ENCODE results near the gene APOA4. TPM values are rescaled to one million over a fixed set of nuclear protein-coding genes. Genes with fewer than 3 reads are reported as not detected.

APOA4 gene
- total and polyA plus RNA-seq, 2 of the 13 experiments (the other 11 are each of a cell fraction or from before 2014, with no cell fraction given) = 3.8 to 7.2 TPM

DNA sequence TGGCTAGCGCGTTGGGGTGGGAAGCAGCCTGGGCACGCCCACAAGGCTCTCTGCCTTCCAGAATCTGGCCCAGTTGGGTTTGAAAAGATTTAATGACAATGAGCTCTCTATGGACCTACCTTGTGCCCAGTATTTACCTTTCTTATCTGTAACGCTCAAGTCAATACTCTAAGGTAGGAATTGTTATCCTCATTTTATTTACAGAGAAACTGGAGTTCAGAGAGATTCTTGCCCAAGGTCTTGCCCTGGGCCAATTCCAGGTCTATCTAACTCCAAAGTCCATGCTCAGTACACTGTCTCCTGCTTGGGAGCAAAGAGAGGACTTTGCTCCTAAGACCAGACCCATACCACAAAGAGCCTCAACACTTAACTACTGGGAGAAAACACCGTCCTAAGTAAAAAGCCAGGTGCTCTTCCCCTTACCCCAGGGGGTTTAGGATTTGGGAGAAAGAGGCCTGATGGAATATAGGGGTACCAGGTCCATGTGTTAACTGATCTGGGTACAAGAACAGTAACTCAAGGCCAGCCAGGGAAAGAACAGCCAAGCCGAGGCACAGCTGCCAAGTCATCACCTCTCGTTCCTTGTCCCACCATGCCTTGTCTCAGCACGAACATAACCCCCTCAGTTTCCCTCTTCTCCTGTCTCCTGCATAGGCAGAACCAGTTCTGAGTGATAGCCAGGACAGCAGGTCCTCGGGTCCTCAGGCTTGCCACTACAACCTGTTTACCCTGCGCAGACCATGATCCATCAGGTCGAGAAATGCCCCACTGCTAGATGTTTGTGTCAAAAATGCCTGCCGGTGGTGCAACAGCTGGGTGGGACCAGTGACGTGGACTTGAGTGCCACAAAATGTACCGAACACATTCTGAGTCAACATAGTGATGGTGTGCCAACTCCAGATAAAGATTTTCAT is 14.6 kb downstream of the APOA4 start (continued):
- TF ChIP-seq, protein P1, sequence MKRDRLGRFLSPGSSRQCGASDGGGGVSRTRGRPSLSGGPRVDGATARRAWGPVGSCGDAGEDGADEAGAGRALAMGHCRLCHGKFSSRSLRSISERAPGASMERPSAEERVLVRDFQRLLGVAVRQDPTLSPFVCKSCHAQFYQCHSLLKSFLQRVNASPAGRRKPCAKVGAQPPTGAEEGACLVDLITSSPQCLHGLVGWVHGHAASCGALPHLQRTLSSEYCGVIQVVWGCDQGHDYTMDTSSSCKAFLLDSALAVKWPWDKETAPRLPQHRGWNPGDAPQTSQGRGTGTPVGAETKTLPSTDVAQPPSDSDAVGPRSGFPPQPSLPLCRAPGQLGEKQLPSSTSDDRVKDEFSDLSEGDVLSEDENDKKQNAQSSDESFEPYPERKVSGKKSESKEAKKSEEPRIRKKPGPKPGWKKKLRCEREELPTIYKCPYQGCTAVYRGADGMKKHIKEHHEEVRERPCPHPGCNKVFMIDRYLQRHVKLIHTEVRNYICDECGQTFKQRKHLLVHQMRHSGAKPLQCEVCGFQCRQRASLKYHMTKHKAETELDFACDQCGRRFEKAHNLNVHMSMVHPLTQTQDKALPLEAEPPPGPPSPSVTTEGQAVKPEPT (CRISPR knock-in tag; IDR thresholded peaks at IDR 0.05; ENCODE audit: low read depth) = no peak
- TF ChIP-seq ZNF704 (CRISPR knock-in tag; IDR thresholded peaks at IDR 0.05; ENCODE audit: borderline replicate concordance) = no peak
- TF ChIP-seq RARG (CRISPR knock-in tag; IDR thresholded peaks at IDR 0.05; ENCODE audit: low read depth) = no peak
- no peak for TF ChIP-seq FOXC1 (CRISPR knock-in tag; IDR thresholded peaks at IDR 0.05; ENCODE audit: borderline replicate concordance)
- peak; percentile 79 for TF ChIP-seq ARNTL (CRISPR knock-in tag; IDR thresholded peaks at IDR 0.05)
- peak; percentile 70; the same call in 1 of the 2 replicates for TF ChIP-seq ZNF280D (CRISPR knock-in tag; IDR thresholded peaks at IDR 0.05)
- TF ChIP-seq ZNF33B (CRISPR knock-in tag; IDR thresholded peaks at IDR 0.05) = no peak
- peak; percentile 31; the same call in 1 of the 2 replicates for TF ChIP-seq ZFP36L1 (CRISPR knock-in tag; IDR thresholded peaks at IDR 0.05)
- TF ChIP-seq, protein P2, sequence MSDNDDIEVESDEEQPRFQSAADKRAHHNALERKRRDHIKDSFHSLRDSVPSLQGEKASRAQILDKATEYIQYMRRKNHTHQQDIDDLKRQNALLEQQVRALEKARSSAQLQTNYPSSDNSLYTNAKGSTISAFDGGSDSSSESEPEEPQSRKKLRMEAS (IDR thresholded peaks at IDR 0.05) = no peak; the same call in none of the 2 replicates
- TF ChIP-seq CCAR2 (optimal IDR thresholded peaks at IDR 0.05; ENCODE audit: low read depth, low read length) = no peak
- TF ChIP-seq AKAP8 (CRISPR knock-in tag; IDR thresholded peaks at IDR 0.05) = no peak; the same call in 1 of the 2 replicates
- TF ChIP-seq ZIK1 (CRISPR knock-in tag; IDR thresholded peaks at IDR 0.05; ENCODE audit: borderline replicate concordance, low read depth) = peak; percentile 61; the same call in 1 of the 2 replicates
- TF ChIP-seq, protein P3, sequence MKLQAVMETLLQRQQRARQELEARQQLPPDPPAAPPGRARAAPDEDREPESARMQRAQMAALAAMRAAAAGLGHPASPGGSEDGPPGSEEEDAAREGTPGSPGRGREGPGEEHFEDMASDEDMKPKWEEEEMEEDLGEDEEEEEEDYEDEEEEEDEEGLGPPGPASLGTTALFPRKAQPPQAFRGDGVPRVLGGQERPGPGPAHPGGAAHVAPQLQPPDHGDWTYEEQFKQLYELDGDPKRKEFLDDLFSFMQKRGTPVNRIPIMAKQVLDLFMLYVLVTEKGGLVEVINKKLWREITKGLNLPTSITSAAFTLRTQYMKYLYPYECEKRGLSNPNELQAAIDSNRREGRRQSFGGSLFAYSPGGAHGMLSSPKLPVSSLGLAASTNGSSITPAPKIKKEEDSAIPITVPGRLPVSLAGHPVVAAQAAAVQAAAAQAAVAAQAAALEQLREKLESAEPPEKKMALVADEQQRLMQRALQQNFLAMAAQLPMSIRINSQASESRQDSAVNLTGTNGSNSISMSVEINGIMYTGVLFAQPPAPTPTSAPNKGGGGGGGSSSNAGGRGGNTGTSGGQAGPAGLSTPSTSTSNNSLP (IDR thresholded peaks at IDR 0.05; ENCODE audit: low read depth, low read length) = peak; percentile 85
- TF ChIP-seq MEIS2 (CRISPR knock-in tag; IDR thresholded peaks at IDR 0.05) = peak; percentile 71; the same call in 1 of the 2 replicates
- TF ChIP-seq GABPB1 (CRISPR knock-in tag; IDR thresholded peaks at IDR 0.05) = no peak; the same call in 1 of the 2 replicates
- TF ChIP-seq PATZ1 (CRISPR knock-in tag; IDR thresholded peaks at IDR 0.05) = peak; percentile 87
- TF ChIP-seq NR2F6 (IDR thresholded peaks at IDR 0.05) = peak; percentile 99
- peak; percentile 99 for TF ChIP-seq NR2F6 (CRISPR knock-in tag; IDR thresholded peaks at IDR 0.05)

Data from HepG2 (cell line).